MM.1S (cell line): Measurements from ENCODE around the gene RAI1.
A peak's percentile ranks its signal among the peaks of the same experiment; 100 is the strongest.

Experiments
- DNase-seq: peaks from one replicate; pipeline ENCODE4 v3.0.0-alpha.2; 2015
- H2AFZ ChIP-seq: fragments of 300-600 bp; sonication (generic); 2 replicates; pipeline ENCODE4 v1.6.0; 2016; ENCODE audit warnings: antibody characterized with exemption, low read length
- H3F3A ChIP-seq: fragments of 300-600 bp; sonication (generic); 2 replicates; pipeline ENCODE4 v1.6.1; 2016; ENCODE audit warnings: mild to moderate bottlenecking, antibody characterized with exemption, low read length, moderate library complexity, mixed read lengths; ENCODE audit not compliant: insufficient read depth
- H3K27ac ChIP-seq: fragments of 300-600 bp; sonication (generic); 2 replicates; pipeline ENCODE4 v1.5.1; 2016; ENCODE audit warnings: mild to moderate bottlenecking, low read length
- H3K27me3 ChIP-seq: fragments of 300-600 bp; sonication (generic); replicated peaks from 2 replicates; pipeline ENCODE4 v1.6.0; 2016; ENCODE audit warnings: low read length; ENCODE audit not compliant: insufficient read depth
- H3K36me3 ChIP-seq: fragments of 300-600 bp; sonication (generic); replicated peaks from 2 replicates; pipeline ENCODE4 v1.6.1; 2016; ENCODE audit warnings: mild to moderate bottlenecking, low read length, mixed read lengths; ENCODE audit not compliant: insufficient read depth
- H3K4me1 ChIP-seq: fragments of 300-600 bp; sonication (generic); 2 replicates; pipeline ENCODE4 v1.6.1; 2016; ENCODE audit warnings: low read length, mixed read lengths
- H3K4me2 ChIP-seq: fragments of 300-600 bp; sonication (generic); 2 replicates; pipeline ENCODE4 v1.6.0; 2016; ENCODE audit warnings: low read depth, low read length
- H3K4me3 ChIP-seq: fragments of 300-600 bp; sonication (generic); 2 replicates; pipeline ENCODE4 v1.5.1; 2016; ENCODE audit warnings: low read length, mixed read lengths
- H3K79me2 ChIP-seq: fragments of 300-600 bp; sonication (generic); 2 replicates; pipeline ENCODE4 v1.6.1; 2016; ENCODE audit warnings: mixed run types, low read length, mixed read lengths
- H3K9ac ChIP-seq: fragments of 300-600 bp; sonication (generic); 2 replicates; pipeline ENCODE4 v1.6.1; 2016; ENCODE audit warnings: low read length, mixed read lengths
- H3K9me2 ChIP-seq: fragments of 300-600 bp; sonication (generic); replicated peaks from 2 replicates; pipeline ENCODE4 v1.6.1; 2016; ENCODE audit warnings: mild to moderate bottlenecking, low read length, mixed read lengths; ENCODE audit not compliant: insufficient read depth
- H3K9me3 ChIP-seq: fragments of 300-600 bp; sonication (generic); replicated peaks from 2 replicates; pipeline ENCODE4 v1.6.1; 2016; ENCODE audit warnings: mild to moderate bottlenecking, low read length, mixed read lengths; ENCODE audit not compliant: insufficient read depth
- H4K20me1 ChIP-seq: fragments of 300-600 bp; sonication (generic); 2 replicates; pipeline ENCODE4 v1.6.1; 2016; ENCODE audit warnings: mild to moderate bottlenecking, low read length, moderate library complexity, mixed read lengths; ENCODE audit not compliant: insufficient read depth
- CTCF ChIP-seq: fragments of 300-600 bp; sonication (generic); IDR thresholded peaks from 2 replicates; pipeline ENCODE4 v1.5.1; 2016; ENCODE audit warnings: antibody characterized with exemption, low read length, mixed read lengths
- EZH2 ChIP-seq: fragments of 300-600 bp; sonication (generic); optimal IDR thresholded peaks from 2 replicates; pipeline ENCODE3; 2017; ENCODE audit warnings: low read depth, mild to moderate bottlenecking, antibody characterized with exemption, low read length, mixed read lengths
- EZH2phosphoT487 ChIP-seq: fragments of 300-600 bp; sonication (generic); IDR thresholded peaks from 2 replicates; pipeline ENCODE4 v1.6.1; 2018; ENCODE audit warnings: antibody characterized with exemption, low read length

RAI1 gene

GRCh38 chr17:17728550-17729251 lies 47.4 kb downstream of the RAI1 start:
- Histone ChIP-seq H3K4me3 (no peak overlapping the region), H2AFZ (no peak overlapping the region), H3K9me3 (no peaks in the 10 kb centered on the region), H3K27me3 (no peaks in the 10 kb centered on the region), H3K4me2 (no peak overlapping the region), H3K79me2 (peaks cover 36% of the 10 kb centered on the region), H3K4me1 (0 out of 2 replicates have a peak, but pooled peaks cover under 1% of the 10 kb centered on the region), H3K36me3 (no peaks in the 10 kb centered on the region), H4K20me1 (no peaks in the 10 kb centered on the region), H3K9me2 (no peaks in the 10 kb centered on the region), H3K9ac (no peak overlapping the region), H3K27ac (no peak overlapping the region), H3F3A (no peaks in the 10 kb centered on the region)
- no peak for DNase-seq
- TF ChIP-seq EZH2phosphoT487 (no peak), CTCF (no peak), EZH2 (no peak)

GRCh38 chr17:17729620-17730249 lies 48.5 kb downstream of the RAI1 start:
- peaks cover 10% of the 10 kb centered on the region for H3K4me1 ChIP-seq
- no peak overlapping the region for H2AFZ ChIP-seq
- H3K4me2 ChIP-seq: no peak overlapping the region
- H3K9me2 ChIP-seq: no peaks in the 10 kb centered on the region
- H3F3A ChIP-seq: peaks cover 4% of the 10 kb centered on the region; the same call in 1 of the 2 replicates
- no peaks in the 10 kb centered on the region for H3K36me3 ChIP-seq
- H3K27ac ChIP-seq: no peak overlapping the region
- H3K9me3 ChIP-seq: no peaks in the 10 kb centered on the region
- no peak overlapping the region for H3K9ac ChIP-seq
- no peaks in the 10 kb centered on the region for H3K27me3 ChIP-seq
- peak; percentile 56 for DNase-seq
- no peaks in the 10 kb centered on the region for H4K20me1 ChIP-seq
- H3K79me2 ChIP-seq: peaks cover 42% of the 10 kb centered on the region
- TF ChIP-seq EZH2phosphoT487: no peak
- peak; percentile 72 for TF ChIP-seq CTCF
- TF ChIP-seq EZH2: no peak
- no peak overlapping the region for H3K4me3 ChIP-seq

- Histone ChIP-seq H3K79me2 (peaks cover 42% of the 10 kb centered on the region), H3K9me3 (no peaks in the 10 kb centered on the region), H3K27ac (no peak overlapping the region), H3K9ac (no peak overlapping the region), H3F3A (peaks cover 7% of the 10 kb centered on the region; the same call in 1 of the 2 replicates), H3K36me3 (no peaks in the 10 kb centered on the region), H4K20me1 (no peaks in the 10 kb centered on the region), H3K4me3 (no peak overlapping the region), H3K4me1 (peaks cover 12% of the 10 kb centered on the region), H3K4me2 (no peak overlapping the region), H3K9me2 (no peaks in the 10 kb centered on the region), H3K27me3 (no peaks in the 10 kb centered on the region), H2AFZ (no peak overlapping the region)
- DNase-seq: no peak
- TF ChIP-seq CTCF: no peak
- TF ChIP-seq EZH2: no peak
- no peak for TF ChIP-seq EZH2phosphoT487
These were observed 49.1 kb downstream of the RAI1 start for GRCh38 chr17:17730250-17730935.
